Measurements from ENCODE around the gene FOXF2. TPM values are rescaled to one million over a fixed set of nuclear protein-coding genes. Genes with fewer than 3 reads are reported as not detected.

Gene FOXF2
- total RNA-seq, 4 donors from 2014 or later, result 0.25 to 3.0 (median 0.99) TPM

GRCh38 chr6:1381481-1382330, 7.7 kb upstream of the FOXF2 start:
- Histone ChIP-seq H3K4me1 (peaks cover 57% of the 10 kb centered on the region), H3K27ac (no peak overlapping the region), H3K4me3 (peak overlapping the region; percentile 38)

GRCh38 chr6:1382331-1382882, 7.0 kb upstream of the FOXF2 start:
- 3% methylated on average over 16 of the region's 35 CpGs for WGBS
- H3K36me3 ChIP-seq, result no peaks in the 10 kb centered on the region
- H3K4me3 ChIP-seq, result peak overlapping the region; percentile 38
- H3K27ac ChIP-seq, result no peak overlapping the region
- TF ChIP-seq EP300 (IDR thresholded peaks at IDR 0.05), result no peak
- no peak for TF ChIP-seq POLR2A (IDR thresholded peaks at IDR 0.05)
- TF ChIP-seq CTCF (IDR thresholded peaks at IDR 0.05), result no peak
- TF ChIP-seq POLR2AphosphoS5 (IDR thresholded peaks at IDR 0.05), result no peak
- H3K4me1 ChIP-seq, result peaks cover 57% of the 10 kb centered on the region
- H3K27me3 ChIP-seq, result peaks cover 100% of the 10 kb centered on the region
- no peak for DNase-seq (ENCODE audit: low spot score in 2 of 2)
- no peaks in the 10 kb centered on the region for H3K9me3 ChIP-seq

More at GRCh38 chr6:1381481-1382330, 7.7 kb upstream of the FOXF2 start:
- peak in 1 of 2 donors; percentile 68 for DNase-seq (ENCODE audit: low spot score in 2 of 2)
- WGBS, result under 1% methylated on average over 42 of the region's 87 CpGs
- TF ChIP-seq CTCF (IDR thresholded peaks at IDR 0.05), result peak; percentile 79 to 96
- no peak for TF ChIP-seq EP300 (IDR thresholded peaks at IDR 0.05)
- Histone ChIP-seq H3K27me3 (peaks cover 100% of the 10 kb centered on the region), H3K9me3 (no peaks in the 10 kb centered on the region), H3K36me3 (no peaks in the 10 kb centered on the region)

GRCh38 chr6:1382883-1383728, 6.3 kb upstream of the FOXF2 start:
- WGBS, result 18% methylated on average over 47 of the region's 57 CpGs
- H3K27ac ChIP-seq, result no peak overlapping the region
- TF ChIP-seq EP300 (IDR thresholded peaks at IDR 0.05) (no peak), CTCF (IDR thresholded peaks at IDR 0.05) (no peak), POLR2AphosphoS5 (IDR thresholded peaks at IDR 0.05) (no peak), POLR2A (IDR thresholded peaks at IDR 0.05) (no peak)
- H3K9me3 ChIP-seq, result no peaks in the 10 kb centered on the region
- H3K27me3 ChIP-seq, result peaks cover 100% of the 10 kb centered on the region
- H3K36me3 ChIP-seq, result no peaks in the 10 kb centered on the region
- DNase-seq (ENCODE audit: low spot score in 2 of 2), result no peak
- H3K4me1 ChIP-seq, result peaks cover 53% of the 10 kb centered on the region
- H3K4me3 ChIP-seq, result no peak overlapping the region

GRCh38 chr6:1383729-1384548, 5.4 kb upstream of the FOXF2 start:
- Histone ChIP-seq H3K9me3 (no peaks in the 10 kb centered on the region), H3K4me1 (peaks cover 51% of the 10 kb centered on the region), H3K4me3 (no peak overlapping the region), H3K36me3 (no peaks in the 10 kb centered on the region), H3K27ac (no peak overlapping the region), H3K27me3 (peaks cover 100% of the 10 kb centered on the region)
- WGBS, result 19% methylated on average over 19 of the region's 71 CpGs
- TF ChIP-seq POLR2A (IDR thresholded peaks at IDR 0.05) (no peak), CTCF (IDR thresholded peaks at IDR 0.05) (no peak), EP300 (IDR thresholded peaks at IDR 0.05) (no peak), POLR2AphosphoS5 (IDR thresholded peaks at IDR 0.05) (no peak)
- no peak for DNase-seq (ENCODE audit: low spot score in 2 of 2)
